OCI-LY1 (cell line): ENCODE data around the gene ALDH1L1.

Source experiments
- H2AFZ ChIP-seq: fragments of 200-600 bp; sonication (generic), shearing (Covaris generic); 2 replicates; pipeline ENCODE4 v1.6.0; 2014; ENCODE audit warnings: antibody characterized with exemption, mild to moderate bottlenecking, low read length
- H3F3A ChIP-seq: fragments of 200-600 bp; sonication (generic), shearing (Covaris generic); 2 replicates; pipeline ENCODE4 v1.6.0; 2014; ENCODE audit warnings: mild to moderate bottlenecking, antibody characterized with exemption, low read length, moderate library complexity; ENCODE audit not compliant: insufficient read depth
- H3K27ac ChIP-seq: fragments of 200-600 bp; sonication (generic); 2 replicates; pipeline ENCODE4 v1.5.1; 2014; ENCODE audit warnings: low read length, mixed run types, mild to moderate bottlenecking, low read depth; ENCODE audit not compliant: poor library complexity, severe bottlenecking
- H3K27me3 ChIP-seq: fragments of 200-600 bp; sonication (generic); 2 replicates; pipeline ENCODE4 v1.6.0; 2014; ENCODE audit warnings: antibody characterized with exemption, mild to moderate bottlenecking, low read length, moderate library complexity; ENCODE audit not compliant: insufficient read depth
- H3K36me3 ChIP-seq: fragments of 200-600 bp; sonication (generic); 2 replicates; pipeline ENCODE4 v1.6.1; 2014; ENCODE audit warnings: mild to moderate bottlenecking, antibody characterized with exemption, low read length, moderate library complexity, mixed read lengths; ENCODE audit not compliant: insufficient read depth
- H3K4me1 ChIP-seq: fragments of 200-600 bp; sonication (generic); 2 replicates; pipeline ENCODE4 v1.5.1; 2014; ENCODE audit warnings: mild to moderate bottlenecking, low read length, moderate library complexity; ENCODE audit not compliant: insufficient read depth, severe bottlenecking
- H3K4me2 ChIP-seq: fragments of 200-600 bp; sonication (generic), shearing (Covaris generic); 2 replicates; pipeline ENCODE4 v1.6.1; 2014; ENCODE audit warnings: low read length
- H3K4me3 ChIP-seq: fragments of 200-600 bp; sonication (generic); 2 replicates; pipeline ENCODE4 v1.5.1; 2014; ENCODE audit warnings: low read length, low read depth, mild to moderate bottlenecking, mixed read lengths; ENCODE audit not compliant: poor library complexity, severe bottlenecking
- H3K79me2 ChIP-seq: fragments of 200-600 bp; shearing (Covaris generic); 2 replicates; pipeline ENCODE4 v1.6.1; 2016; ENCODE audit warnings: mixed run types, low read length, mixed read lengths; ENCODE audit not compliant: insufficient read depth
- H3K9ac ChIP-seq: fragments of 200-600 bp; sonication (generic), shearing (Covaris generic); 2 replicates; pipeline ENCODE4 v1.6.1; 2014; ENCODE audit warnings: mild to moderate bottlenecking, low read length, mixed read lengths
- H3K9me2 ChIP-seq: fragments of 200-600 bp; sonication (generic), shearing (Covaris generic); 2 replicates; pipeline ENCODE4 v1.6.1; 2014; ENCODE audit warnings: low read depth, mild to moderate bottlenecking, low read length, mixed read lengths
- H3K9me3 ChIP-seq: fragments of 200-600 bp; shearing (Covaris generic); 2 replicates; pipeline ENCODE4 v1.6.1; 2014; ENCODE audit warnings: low read length, mixed read lengths
- H4K20me1 ChIP-seq: fragments of 200-600 bp; sonication (generic), shearing (Covaris generic); 2 replicates; pipeline ENCODE4 v1.6.0; 2016; ENCODE audit warnings: mild to moderate bottlenecking, low read length; ENCODE audit not compliant: insufficient read depth
- CTCF ChIP-seq: fragments of 200-600 bp; sonication (generic), shearing (Covaris generic); IDR thresholded peaks from 2 replicates; pipeline ENCODE4 v1.5.1; 2017; ENCODE audit warnings: mild to moderate bottlenecking, antibody characterized with exemption, low read length, moderate library complexity, mixed read lengths
- EZH2 ChIP-seq: fragments of 200-600 bp; sonication (generic), shearing (Covaris generic); IDR thresholded peaks from 2 replicates; pipeline ENCODE4 v1.8.0; 2017; ENCODE audit warnings: borderline replicate concordance, mixed run types, mild to moderate bottlenecking, antibody characterized with exemption, low read length, moderate library complexity, mixed read lengths

The ALDH1L1 gene

GRCh38 chr3:126109880-126110235, 70.5 kb downstream of the ALDH1L1 start:
- no peak for TF ChIP-seq EZH2
- TF ChIP-seq CTCF: no peak
- H3K36me3 ChIP-seq: no peaks in the 10 kb centered on the region

DNA sequence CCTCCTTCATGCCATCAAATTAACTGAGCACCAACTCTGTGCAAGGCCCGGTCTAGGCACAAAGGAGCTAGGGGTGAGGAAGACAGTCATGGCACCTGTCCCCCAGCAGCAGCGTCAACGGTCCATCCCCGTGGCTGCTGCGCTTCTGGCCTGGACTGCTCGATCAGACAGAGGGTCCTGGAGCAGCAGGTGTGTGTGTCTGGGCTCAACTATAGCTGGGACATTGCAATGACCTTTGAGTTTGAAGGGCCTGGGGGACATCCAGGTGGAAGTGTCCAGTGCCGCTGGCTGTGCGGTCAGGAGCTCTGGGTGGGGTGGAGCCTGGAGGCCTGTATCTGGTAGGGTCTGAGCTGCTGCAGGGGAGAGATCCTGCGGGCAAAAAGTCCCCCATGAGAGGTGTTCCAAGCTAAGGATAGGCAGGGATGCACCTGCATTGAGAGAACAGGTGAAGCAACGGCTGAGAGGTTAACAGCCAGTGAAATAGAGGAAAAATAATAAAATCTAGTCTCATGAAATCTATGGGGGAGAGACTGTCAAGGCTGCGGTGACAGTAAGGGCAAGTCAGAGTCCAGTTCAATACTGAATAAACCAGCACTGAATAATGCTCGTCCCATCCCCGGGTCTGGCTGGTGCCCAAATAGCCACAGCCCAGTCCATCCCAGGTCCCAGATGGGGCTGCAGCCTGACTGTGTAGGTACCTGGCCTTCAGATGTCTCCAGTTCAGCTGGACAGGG, 71.1 kb downstream of the ALDH1L1 start:
- TF ChIP-seq CTCF (no peak), EZH2 (no peak)
- no peak overlapping the region for H3K9ac ChIP-seq
- H3K36me3 ChIP-seq: no peaks in the 10 kb centered on the region
- H3K9me2 ChIP-seq: no peaks in the 10 kb centered on the region
- H3K27me3 ChIP-seq: peaks cover 4% of the 10 kb centered on the region; the same call in 1 of the 2 replicates
- no peaks in the 10 kb centered on the region for H3K4me1 ChIP-seq
- H4K20me1 ChIP-seq: no peaks in the 10 kb centered on the region
- H3K9me3 ChIP-seq: no peaks in the 10 kb centered on the region
- H3K27ac ChIP-seq: no peak overlapping the region
- no peaks in the 10 kb centered on the region for H3F3A ChIP-seq
- H2AFZ ChIP-seq: no peak overlapping the region
- H3K79me2 ChIP-seq: no peaks in the 10 kb centered on the region
- no peak overlapping the region for H3K4me3 ChIP-seq
- no peak overlapping the region for H3K4me2 ChIP-seq

More at GRCh38 chr3:126109880-126110235, 70.5 kb downstream of the ALDH1L1 start:
- no peaks in the 10 kb centered on the region for H3F3A ChIP-seq
- H3K27me3 ChIP-seq: peaks cover 4% of the 10 kb centered on the region; the same call in 1 of the 2 replicates
- no peak overlapping the region for H3K4me3 ChIP-seq
- H3K79me2 ChIP-seq: no peaks in the 10 kb centered on the region
- H3K9me3 ChIP-seq: no peaks in the 10 kb centered on the region
- no peak overlapping the region for H2AFZ ChIP-seq
- H3K4me1 ChIP-seq: no peaks in the 10 kb centered on the region
- H3K9ac ChIP-seq: no peak overlapping the region
- H3K27ac ChIP-seq: no peak overlapping the region
- H3K9me2 ChIP-seq: no peaks in the 10 kb centered on the region
- no peak overlapping the region for H3K4me2 ChIP-seq
- H4K20me1 ChIP-seq: no peaks in the 10 kb centered on the region

DNA sequence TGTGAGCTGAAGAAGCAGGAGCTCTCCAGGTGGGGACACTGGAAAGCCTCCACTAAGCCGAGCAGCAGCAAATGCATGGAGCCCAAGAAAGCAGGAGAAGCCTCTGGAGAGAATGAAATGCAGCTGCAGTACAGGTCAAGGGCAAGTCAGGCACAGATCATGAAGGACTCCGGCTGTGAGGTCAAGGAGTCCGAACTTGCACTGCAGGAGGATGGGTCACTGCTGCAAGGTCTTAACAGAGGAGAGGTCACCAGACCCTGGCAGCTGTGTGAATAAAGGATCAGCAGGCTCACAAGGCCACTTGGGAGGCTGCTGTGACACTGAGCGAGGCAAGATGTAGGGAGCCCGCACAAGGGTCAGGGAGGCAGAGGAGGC, 71.7 kb downstream of the ALDH1L1 start:
- TF ChIP-seq CTCF (no peak), EZH2 (no peak)
- no peaks in the 10 kb centered on the region for H3K9me3 ChIP-seq
- H2AFZ ChIP-seq: no peak overlapping the region

More for the DNA sequence above, 71.7 kb downstream of the ALDH1L1 start:
- Histone ChIP-seq H3K4me1 (no peaks in the 10 kb centered on the region), H3K27ac (no peak overlapping the region), H3K4me3 (no peak overlapping the region), H3F3A (no peaks in the 10 kb centered on the region), H3K36me3 (no peaks in the 10 kb centered on the region), H3K9ac (no peak overlapping the region), H3K27me3 (peaks cover 4% of the 10 kb centered on the region; the same call in 1 of the 2 replicates), H3K79me2 (no peaks in the 10 kb centered on the region), H3K9me2 (no peaks in the 10 kb centered on the region), H3K4me2 (no peak overlapping the region), H4K20me1 (no peaks in the 10 kb centered on the region)
